Urinary bladder (tissue), 4 donors: ENCODE measurements around the gene ADGRB3. TPM values are rescaled to one million over a fixed set of nuclear protein-coding genes. Genes with fewer than 3 reads are reported as not detected.
"Not testable (repeated sequence)": the region's sequence is repeated elsewhere in the genome, so short reads cannot be mapped to it uniquely, and the experiment has no call there.

Experiments used
- DNase-seq: peaks from one replicate; pipeline ENCODE4 v3.0.0-alpha.2; 2015; ENCODE audit errors: extremely low spot score
- H3K27ac ChIP-seq: one replicate; pipeline ENCODE4 v1.5.1; 2013; ENCODE audit warnings: low read depth, mild to moderate bottlenecking, moderate library complexity
- H3K36me3 ChIP-seq: one replicate; pipeline ENCODE4 v1.6.1; 2013; ENCODE audit warnings: mild to moderate bottlenecking, moderate library complexity; ENCODE audit not compliant: insufficient read depth
- H3K4me1 ChIP-seq: one replicate; pipeline ENCODE4 v1.6.1; 2013; ENCODE audit warnings: mild to moderate bottlenecking, moderate library complexity; ENCODE audit not compliant: insufficient read depth
- H3K4me3 ChIP-seq: one replicate; pipeline ENCODE4 v1.5.1; 2013; ENCODE audit warnings: low read depth, low read length
- WGBS: extraction: QIAGEN DNeasy Blood & Tissue Kit; methylation state at CpG from one replicate; pipeline ENCODE4 v1.1.7; 2013; 5-methylcytosine and 5-hydroxymethylcytosine counted together
- polyA plus RNA-seq: library from polyadenylated mRNA; stranded (reverse); fragments of 200-250 nt; gene quantifications from one replicate; pipeline ENCODE4 v1.2.3, GENCODE V29; 2013
- total RNA-seq: library from RNA; depleted of rRNA; stranded (reverse); fragments of >200 nt; gene quantifications from one replicate; pipeline ENCODE4 v1.2.3, GENCODE V29; 2014
- donor health status: healthy with polysubstance abuse.
- donor health status: healthy.

The ADGRB3 gene
- total and polyA plus RNA-seq, 2 donors, result 4.7 to 29.4 TPM

DNA sequence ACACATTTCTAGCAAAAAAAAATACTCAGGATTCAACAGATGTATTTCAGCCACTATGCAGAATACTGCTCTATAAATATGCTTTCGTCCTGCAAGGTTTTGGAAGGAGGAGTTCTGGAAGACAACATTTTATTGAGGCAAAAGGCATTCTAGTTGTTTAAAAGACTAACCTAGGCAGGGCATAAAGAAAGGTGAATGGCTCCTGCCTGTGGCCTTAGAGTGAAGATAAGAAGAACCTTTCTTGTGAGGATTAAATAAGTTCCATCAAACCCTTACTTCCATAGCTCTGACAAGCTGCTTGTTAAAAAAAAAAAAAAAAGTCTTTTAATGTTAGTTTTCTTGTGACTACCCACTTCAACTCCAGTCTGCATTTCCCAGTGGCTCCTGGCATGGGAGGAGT lies 139.8 kb downstream of the ADGRB3 start:
- H3K4me3 ChIP-seq, result no peak overlapping the region
- no peaks in the 10 kb centered on the region for H3K36me3 ChIP-seq
- no peak overlapping the region for H3K27ac ChIP-seq
- H3K4me1 ChIP-seq, result no peaks in the 10 kb centered on the region
- 69% methylated on average over 1 of the region's 1 CpG for WGBS
- DNase-seq, result no peak

- 82% methylated on average over 2 of the region's 2 CpGs for WGBS
- Histone ChIP-seq H3K4me3 (no peak overlapping the region), H3K36me3 (no peaks in the 10 kb centered on the region), H3K27ac (no peak overlapping the region), H3K4me1 (no peaks in the 10 kb centered on the region)
- no peak for DNase-seq
Observed at GRCh38 chr6:68776354-68776753, 141.3 kb downstream of the ADGRB3 start.

- no peak overlapping the region for H3K27ac ChIP-seq
- peak; percentile 7 for DNase-seq
- H3K4me1 ChIP-seq, result no peaks in the 10 kb centered on the region
- H3K4me3 ChIP-seq, result no peak overlapping the region
- no peaks in the 10 kb centered on the region for H3K36me3 ChIP-seq
Observed at GRCh38 chr6:68777956-68778355, 142.9 kb downstream of the ADGRB3 start.

DNA sequence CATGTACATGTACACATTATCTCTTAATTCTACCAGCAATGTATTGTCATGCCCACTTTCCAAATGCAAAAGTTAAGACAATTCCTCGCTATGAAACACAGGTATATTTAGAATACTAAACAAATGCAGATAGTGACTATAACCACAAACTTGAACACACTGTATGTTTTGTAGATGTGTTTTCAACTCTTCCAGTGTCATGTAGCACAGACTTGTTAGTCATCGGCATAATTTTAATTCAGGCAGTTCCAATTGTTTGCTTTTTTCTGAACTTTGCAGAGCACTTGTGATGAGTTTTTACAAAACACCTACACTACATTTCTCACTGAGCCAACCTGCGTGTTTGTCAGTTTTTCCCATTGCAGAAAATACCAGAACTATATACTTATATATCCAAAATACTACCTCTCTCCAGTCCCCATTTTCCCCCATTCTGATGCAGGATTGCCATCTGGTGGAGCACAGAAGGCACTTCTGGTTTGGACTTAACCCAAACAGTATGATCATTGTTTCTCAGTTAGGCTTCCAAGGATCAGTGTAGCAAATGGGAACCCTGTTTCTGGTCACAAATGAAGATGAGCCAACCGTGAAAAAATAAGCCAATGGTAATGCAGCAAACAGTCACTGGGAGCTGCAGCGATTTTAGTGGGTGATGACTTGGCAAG lies 143.4 kb downstream of the ADGRB3 start:
- no peaks in the 10 kb centered on the region for H3K36me3 ChIP-seq
- no peak for DNase-seq
- H3K27ac ChIP-seq, result no peak overlapping the region
- 44% methylated on average over 5 of the region's 5 CpGs for WGBS
- H3K4me3 ChIP-seq, result no peak overlapping the region
- no peaks in the 10 kb centered on the region for H3K4me1 ChIP-seq

DNA sequence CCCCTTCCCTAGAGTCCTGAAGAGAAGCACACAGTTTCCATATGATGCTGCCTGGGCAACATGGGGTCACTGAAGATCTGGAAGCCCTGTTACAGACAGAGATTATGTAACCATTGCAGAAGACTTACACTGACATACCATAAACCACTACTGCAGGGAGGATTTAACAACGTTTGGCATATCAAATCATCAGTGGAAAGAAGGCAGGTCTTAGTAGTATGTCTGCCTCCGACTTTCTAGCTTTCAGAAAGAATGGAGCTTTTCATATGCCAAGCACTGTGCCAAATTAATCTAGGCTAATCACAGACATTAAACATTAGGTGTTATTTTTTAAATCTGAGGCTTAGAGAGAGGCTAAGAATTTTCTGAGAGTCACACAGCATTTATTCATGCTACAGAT lies 144.3 kb downstream of the ADGRB3 start:
- Histone ChIP-seq H3K4me3 (no peak overlapping the region), H3K36me3 (no peaks in the 10 kb centered on the region), H3K4me1 (no peaks in the 10 kb centered on the region), H3K27ac (no peak overlapping the region)
- 36% methylated on average over 2 of the region's 2 CpGs for WGBS
- no peak for DNase-seq

GRCh38 chr6:68790128-68790527 lies 155.0 kb downstream of the ADGRB3 start:
- not testable (repeated sequence) for H3K36me3 ChIP-seq, H3K4me1 ChIP-seq, H3K27ac ChIP-seq, H3K4me3 ChIP-seq, DNase-seq
- WGBS, result 80% methylated on average over 6 of the region's 6 CpGs

GRCh38 chr6:68814976-68815375 lies 179.9 kb downstream of the ADGRB3 start:
- not testable (repeated sequence) for H3K27ac ChIP-seq, H3K4me3 ChIP-seq, H3K36me3 ChIP-seq, DNase-seq, H3K4me1 ChIP-seq
- 66% methylated on average over 5 of the region's 5 CpGs for WGBS

- no peak overlapping the region for H3K27ac ChIP-seq
- H3K4me1 ChIP-seq, result no peaks in the 10 kb centered on the region
- H3K36me3 ChIP-seq, result no peaks in the 10 kb centered on the region
- DNase-seq, result no peak
- no peak overlapping the region for H3K4me3 ChIP-seq
Observed at GRCh38 chr6:68826501-68826900, 191.4 kb downstream of the ADGRB3 start.

- H3K4me3 ChIP-seq, result no peak overlapping the region
- no peaks in the 10 kb centered on the region for H3K36me3 ChIP-seq
- DNase-seq, result no peak
- H3K4me1 ChIP-seq, result no peaks in the 10 kb centered on the region
- WGBS, result 27% methylated on average over 5 of the region's 5 CpGs
- no peak overlapping the region for H3K27ac ChIP-seq
Observed at GRCh38 chr6:68834551-68834950, 199.5 kb downstream of the ADGRB3 start.

- Histone ChIP-seq H3K27ac (no peak overlapping the region), H3K4me1 (no peaks in the 10 kb centered on the region), H3K36me3 (no peaks in the 10 kb centered on the region), H3K4me3 (no peak overlapping the region)
- DNase-seq, result no peak
Observed at GRCh38 chr6:68838571-68838970, 203.5 kb downstream of the ADGRB3 start.

- H3K4me1 ChIP-seq, result no peaks in the 10 kb centered on the region
- H3K27ac ChIP-seq, result no peak overlapping the region
- no peak for DNase-seq
- H3K4me3 ChIP-seq, result no peak overlapping the region
- no peaks in the 10 kb centered on the region for H3K36me3 ChIP-seq
Observed at GRCh38 chr6:68852791-68853190, 217.7 kb downstream of the ADGRB3 start.

DNA sequence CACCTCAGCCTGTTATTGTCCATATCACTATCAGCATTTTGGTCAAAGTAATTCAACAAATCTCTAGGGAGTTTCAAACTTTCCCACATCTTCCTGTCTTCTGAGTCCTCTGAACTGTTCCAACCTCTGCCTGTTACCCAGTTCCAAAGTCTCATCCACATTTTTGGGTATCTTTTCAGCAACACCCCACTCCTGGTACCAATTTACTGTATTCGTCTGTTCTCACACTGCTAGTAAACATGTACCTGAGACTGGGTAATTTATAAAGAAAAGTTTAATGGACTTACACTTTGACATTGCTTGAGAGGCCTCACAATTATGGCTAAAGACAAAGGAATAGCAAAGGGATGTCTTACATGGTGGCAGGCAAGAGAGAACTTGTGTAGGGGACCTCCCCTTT lies 224.2 kb downstream of the ADGRB3 start:
- Histone ChIP-seq H3K4me1 (no peaks in the 10 kb centered on the region), H3K36me3 (no peaks in the 10 kb centered on the region), H3K27ac (no peak overlapping the region), H3K4me3 (no peak overlapping the region)
- 95% methylated on average over 1 of the region's 1 CpG for WGBS
- DNase-seq, result no peak

DNA sequence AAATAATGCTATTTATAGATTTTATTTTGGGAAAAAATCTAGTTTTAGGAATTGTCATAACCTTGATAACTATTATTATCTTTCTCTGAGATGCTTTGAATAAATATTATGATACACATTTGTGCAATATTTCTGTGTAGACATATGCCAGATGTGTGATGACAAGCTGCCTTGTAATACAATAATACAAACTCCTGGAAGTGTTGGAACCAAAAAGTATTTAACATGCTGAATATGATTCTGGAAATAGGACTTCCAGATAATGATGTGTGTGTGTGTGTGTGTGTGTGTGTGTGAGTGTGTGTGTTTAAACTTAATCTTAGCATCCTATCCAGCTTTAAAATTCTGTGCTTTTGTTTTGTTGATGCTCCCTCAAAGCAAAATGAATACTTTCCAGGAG lies 233.6 kb downstream of the ADGRB3 start:
- Histone ChIP-seq H3K4me1 (no peaks in the 10 kb centered on the region), H3K36me3 (no peaks in the 10 kb centered on the region), H3K27ac (no peak overlapping the region), H3K4me3 (no peak overlapping the region)
- no peak for DNase-seq

- WGBS, result 70% methylated on average over 1 of the region's 1 CpG
- Histone ChIP-seq H3K4me1 (no peaks in the 10 kb centered on the region), H3K36me3 (no peaks in the 10 kb centered on the region), H3K4me3 (no peak overlapping the region), H3K27ac (no peak overlapping the region)
- no peak for DNase-seq
Observed at GRCh38 chr6:68873236-68873635, 238.2 kb downstream of the ADGRB3 start.

GRCh38 chr6:68874747-68875146 lies 239.7 kb downstream of the ADGRB3 start:
- Histone ChIP-seq H3K36me3 (no peaks in the 10 kb centered on the region), H3K4me1 (no peaks in the 10 kb centered on the region), H3K27ac (no peak overlapping the region), H3K4me3 (no peak overlapping the region)
- WGBS, result 95% methylated on average over 1 of the region's 1 CpG
- no peak for DNase-seq
